NB4 (cell line): Measurements from ENCODE around the gene TBL1XR1.

Experiments
- MYC ChIP-seq: IDR thresholded peaks from 2 replicates; pipeline ENCODE4 v1.6.1; 2011; ENCODE audit warnings: low read depth, low read length
- POLR2A ChIP-seq: IDR thresholded peaks from 2 replicates; pipeline ENCODE4 v1.6.1; 2011; ENCODE audit warnings: mild to moderate bottlenecking; ENCODE audit not compliant: insufficient read length; ENCODE audit errors: extremely low read depth
- TF ChIP-seq, protein P1 (sequence below): IDR thresholded peaks from one replicate; pipeline ENCODE4 v1.5.1; 2012; ENCODE audit warnings: low read depth, low read length

DNA sequence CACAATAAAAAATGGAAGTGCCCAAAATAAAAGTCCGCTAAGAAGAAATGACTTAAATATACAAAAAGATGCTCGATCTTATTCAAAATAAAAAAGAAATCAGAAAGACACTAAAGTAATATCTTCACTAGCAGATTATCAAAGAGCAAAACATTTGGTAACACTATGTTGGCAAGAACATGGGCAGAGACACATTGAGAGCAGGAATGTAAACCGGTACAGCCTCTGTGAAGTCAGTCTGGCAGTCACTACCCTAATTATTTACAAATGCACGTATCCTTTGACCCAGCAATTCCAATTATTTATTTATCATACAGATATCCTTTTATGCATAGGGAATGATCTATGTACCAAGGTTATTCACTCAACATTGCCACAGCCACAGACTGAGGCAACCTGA is 34.5 kb downstream of the TBL1XR1 start:
- no peak for TF ChIP-seq POLR2A
- TF ChIP-seq, protein P1, sequence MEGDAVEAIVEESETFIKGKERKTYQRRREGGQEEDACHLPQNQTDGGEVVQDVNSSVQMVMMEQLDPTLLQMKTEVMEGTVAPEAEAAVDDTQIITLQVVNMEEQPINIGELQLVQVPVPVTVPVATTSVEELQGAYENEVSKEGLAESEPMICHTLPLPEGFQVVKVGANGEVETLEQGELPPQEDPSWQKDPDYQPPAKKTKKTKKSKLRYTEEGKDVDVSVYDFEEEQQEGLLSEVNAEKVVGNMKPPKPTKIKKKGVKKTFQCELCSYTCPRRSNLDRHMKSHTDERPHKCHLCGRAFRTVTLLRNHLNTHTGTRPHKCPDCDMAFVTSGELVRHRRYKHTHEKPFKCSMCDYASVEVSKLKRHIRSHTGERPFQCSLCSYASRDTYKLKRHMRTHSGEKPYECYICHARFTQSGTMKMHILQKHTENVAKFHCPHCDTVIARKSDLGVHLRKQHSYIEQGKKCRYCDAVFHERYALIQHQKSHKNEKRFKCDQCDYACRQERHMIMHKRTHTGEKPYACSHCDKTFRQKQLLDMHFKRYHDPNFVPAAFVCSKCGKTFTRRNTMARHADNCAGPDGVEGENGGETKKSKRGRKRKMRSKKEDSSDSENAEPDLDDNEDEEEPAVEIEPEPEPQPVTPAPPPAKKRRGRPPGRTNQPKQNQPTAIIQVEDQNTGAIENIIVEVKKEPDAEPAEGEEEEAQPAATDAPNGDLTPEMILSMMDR = no peak
- TF ChIP-seq MYC = no peak
